BE2C (cell line): ENCODE data around the gene KLC4.
A peak's percentile ranks its signal among the peaks of the same experiment; 100 is the strongest.

ENCODE experiments used
- DNase-seq: peaks from one replicate; pipeline ENCODE4 v3.0.0-alpha.2; 2020
- H3K27me3 ChIP-seq: fragments of 250-450 bp; sonication (Bioruptor Pico); 2 replicates; pipeline ENCODE4 v1.5.1; 2020; ENCODE audit warnings: mild to moderate bottlenecking
- H3K36me3 ChIP-seq: fragments of 250-450 bp; sonication (Bioruptor Pico); 2 replicates; pipeline ENCODE4 v1.5.1; 2020; ENCODE audit warnings: mild to moderate bottlenecking
- H3K4me1 ChIP-seq: fragments of 250-450 bp; sonication (Bioruptor Pico); 2 replicates; pipeline ENCODE4 v1.5.1; 2020
- H3K4me3 ChIP-seq: 2 replicates; pipeline ENCODE4 v1.5.1; 2011; ENCODE audit warnings: low read depth, low read length
- H3K9me3 ChIP-seq: fragments of 250-450 bp; sonication (Bioruptor Pico); 2 replicates; pipeline ENCODE4 v1.5.1; 2020
- TF ChIP-seq, protein P1 (sequence below): IDR thresholded peaks from 2 replicates; pipeline ENCODE4 v1.5.1; 2012; ENCODE audit warnings: mild to moderate bottlenecking, low read depth, low read length

Gene KLC4

GRCh38 chr6:43058531-43058930, 900 bp upstream of the KLC4 start:
- no peaks in the 10 kb centered on the region for H3K27me3 ChIP-seq
- DNase-seq, result no peak
- TF ChIP-seq, protein P1, sequence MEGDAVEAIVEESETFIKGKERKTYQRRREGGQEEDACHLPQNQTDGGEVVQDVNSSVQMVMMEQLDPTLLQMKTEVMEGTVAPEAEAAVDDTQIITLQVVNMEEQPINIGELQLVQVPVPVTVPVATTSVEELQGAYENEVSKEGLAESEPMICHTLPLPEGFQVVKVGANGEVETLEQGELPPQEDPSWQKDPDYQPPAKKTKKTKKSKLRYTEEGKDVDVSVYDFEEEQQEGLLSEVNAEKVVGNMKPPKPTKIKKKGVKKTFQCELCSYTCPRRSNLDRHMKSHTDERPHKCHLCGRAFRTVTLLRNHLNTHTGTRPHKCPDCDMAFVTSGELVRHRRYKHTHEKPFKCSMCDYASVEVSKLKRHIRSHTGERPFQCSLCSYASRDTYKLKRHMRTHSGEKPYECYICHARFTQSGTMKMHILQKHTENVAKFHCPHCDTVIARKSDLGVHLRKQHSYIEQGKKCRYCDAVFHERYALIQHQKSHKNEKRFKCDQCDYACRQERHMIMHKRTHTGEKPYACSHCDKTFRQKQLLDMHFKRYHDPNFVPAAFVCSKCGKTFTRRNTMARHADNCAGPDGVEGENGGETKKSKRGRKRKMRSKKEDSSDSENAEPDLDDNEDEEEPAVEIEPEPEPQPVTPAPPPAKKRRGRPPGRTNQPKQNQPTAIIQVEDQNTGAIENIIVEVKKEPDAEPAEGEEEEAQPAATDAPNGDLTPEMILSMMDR, result no peak
- H3K4me3 ChIP-seq, result peak overlapping the region; percentile 94
- H3K4me1 ChIP-seq, result peaks cover 4% of the 10 kb centered on the region; the same call in 1 of the 2 replicates
- peaks cover 8% of the 10 kb centered on the region for H3K36me3 ChIP-seq
- H3K9me3 ChIP-seq, result no peaks in the 10 kb centered on the region

DNA sequence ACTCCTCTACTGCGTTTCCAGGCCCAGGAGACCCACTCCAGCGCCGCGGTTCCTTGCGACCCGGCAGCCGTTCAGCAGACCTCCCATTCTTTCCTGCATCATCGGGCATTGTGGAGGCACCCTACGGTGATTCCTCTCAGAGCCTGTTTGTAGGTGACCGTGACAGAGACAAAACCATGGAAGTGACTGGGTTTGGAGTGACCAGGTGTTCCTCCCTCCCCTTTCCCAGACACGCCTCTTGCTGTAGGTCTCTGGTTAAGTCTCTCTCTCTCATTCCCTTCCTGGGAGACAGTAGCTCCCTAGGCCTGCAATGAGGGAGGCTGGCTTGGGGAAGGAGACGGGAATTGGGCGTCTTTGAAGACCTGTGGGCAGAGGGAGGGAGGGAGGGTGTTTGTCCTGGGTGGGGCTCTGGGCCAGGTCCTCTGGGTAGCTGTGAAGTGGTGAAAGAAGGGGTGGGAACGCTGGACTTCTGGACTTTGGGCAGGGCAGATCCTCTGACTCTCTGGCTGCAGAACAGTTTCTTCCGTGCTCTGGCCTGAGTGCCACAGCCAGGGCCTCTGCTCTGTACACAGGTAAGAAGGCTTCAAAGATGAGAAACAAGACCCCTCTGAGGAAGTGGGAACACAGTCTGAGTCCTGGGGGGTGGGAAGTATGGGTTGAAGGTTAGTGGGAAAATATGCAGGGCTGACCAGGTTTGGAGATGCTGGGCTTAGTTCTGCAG, 763 bp downstream of the KLC4 start:
- Histone ChIP-seq H3K27me3 (no peaks in the 10 kb centered on the region), H3K4me3 (peak overlapping the region; percentile 94), H3K4me1 (peaks cover 4% of the 10 kb centered on the region; the same call in 1 of the 2 replicates), H3K9me3 (no peaks in the 10 kb centered on the region), H3K36me3 (peaks cover 8% of the 10 kb centered on the region)
- TF ChIP-seq, protein P1, result no peak
- no peak for DNase-seq

DNA sequence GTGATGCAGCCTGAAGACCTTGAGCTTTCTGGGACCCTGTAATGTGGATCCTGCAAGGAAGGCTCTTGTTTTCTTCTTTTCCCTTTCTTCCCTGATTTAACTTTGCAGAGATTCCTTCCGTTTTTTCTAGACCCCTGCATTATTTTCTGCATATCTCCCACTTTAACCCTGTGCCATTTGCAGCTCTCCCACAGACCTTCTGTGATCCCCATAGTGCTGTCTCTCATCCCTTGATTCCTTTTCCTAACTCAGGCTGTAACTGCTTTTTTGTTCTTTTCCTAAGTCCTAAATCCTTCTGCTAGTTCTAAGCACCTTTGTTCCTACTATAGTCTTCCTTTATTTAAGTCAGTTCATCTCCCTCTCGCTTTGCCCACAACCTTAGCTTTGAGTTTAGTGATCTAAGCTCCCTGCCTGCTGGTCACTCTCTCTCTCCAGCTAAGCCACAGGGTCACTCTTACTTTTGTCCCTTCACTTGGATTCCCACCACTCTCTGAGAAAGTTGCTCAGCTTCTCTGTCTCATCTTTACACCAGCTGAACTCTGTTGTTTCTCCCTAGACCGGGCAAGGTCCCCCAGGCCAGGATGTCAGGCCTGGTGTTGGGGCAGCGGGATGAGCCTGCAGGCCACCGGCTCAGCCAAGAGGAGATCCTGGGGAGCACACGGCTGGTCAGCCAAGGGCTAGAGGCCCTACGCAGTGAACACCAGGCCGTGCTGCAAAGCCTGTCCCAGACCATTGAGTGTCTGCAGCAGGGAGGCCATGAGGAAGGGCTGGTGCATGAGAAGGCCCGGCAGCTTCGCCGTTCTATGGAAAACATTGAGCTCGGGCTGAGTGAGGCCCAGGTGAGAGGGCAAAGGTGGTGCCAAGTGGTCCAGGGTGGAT, 1.6 kb downstream of the KLC4 start:
- no peak overlapping the region for H3K4me3 ChIP-seq
- H3K9me3 ChIP-seq, result no peaks in the 10 kb centered on the region
- peaks cover 6% of the 10 kb centered on the region for H3K36me3 ChIP-seq
- TF ChIP-seq, protein P1, result no peak
- H3K4me1 ChIP-seq, result peaks cover 4% of the 10 kb centered on the region; the same call in 1 of the 2 replicates
- H3K27me3 ChIP-seq, result no peaks in the 10 kb centered on the region
- no peak for DNase-seq

DNA sequence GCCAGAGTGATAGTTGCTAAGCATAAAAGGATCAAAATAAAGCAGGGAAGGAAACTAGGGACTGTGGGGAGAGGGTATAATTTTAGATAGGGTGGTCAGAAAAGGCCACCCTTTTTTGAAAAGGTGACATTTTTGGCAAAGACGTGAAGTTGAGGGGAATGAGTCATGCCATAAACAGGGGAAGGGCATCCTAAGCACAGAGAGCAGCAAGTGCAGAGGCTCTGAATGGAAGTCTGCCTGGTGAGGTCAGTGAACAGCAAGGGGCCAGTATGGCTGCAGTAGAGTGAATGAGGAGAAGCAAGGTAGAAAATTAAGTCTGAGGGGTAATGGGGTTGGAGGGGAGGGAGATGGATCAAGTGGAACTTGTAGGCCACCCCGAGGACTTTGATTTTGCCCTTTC, 2.4 kb downstream of the KLC4 start:
- no peaks in the 10 kb centered on the region for H3K27me3 ChIP-seq
- H3K4me3 ChIP-seq, result no peak overlapping the region
- no peak for DNase-seq
- TF ChIP-seq, protein P1, result no peak
- peaks cover 3% of the 10 kb centered on the region for H3K36me3 ChIP-seq
- H3K9me3 ChIP-seq, result no peaks in the 10 kb centered on the region
- peaks cover 4% of the 10 kb centered on the region; the same call in 1 of the 2 replicates for H3K4me1 ChIP-seq

DNA sequence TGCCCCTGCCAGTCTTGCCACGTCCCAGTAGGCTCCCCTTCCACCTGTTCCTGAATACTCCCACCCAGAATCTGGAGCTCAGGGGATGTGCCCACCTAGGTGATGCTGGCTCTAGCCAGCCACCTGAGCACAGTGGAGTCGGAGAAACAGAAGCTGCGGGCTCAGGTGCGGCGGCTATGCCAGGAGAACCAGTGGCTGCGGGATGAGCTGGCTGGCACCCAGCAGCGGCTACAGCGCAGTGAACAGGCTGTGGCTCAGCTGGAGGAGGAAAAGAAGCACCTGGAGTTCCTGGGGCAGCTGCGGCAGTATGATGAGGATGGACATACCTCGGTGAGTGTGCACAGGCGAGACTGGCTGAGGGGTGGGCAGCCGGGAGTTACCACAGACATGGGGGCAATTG, 3.4 kb downstream of the KLC4 start:
- Histone ChIP-seq H3K4me1 (peaks cover 4% of the 10 kb centered on the region; the same call in 1 of the 2 replicates), H3K36me3 (no peaks in the 10 kb centered on the region; the same call in 1 of the 2 replicates), H3K4me3 (no peak overlapping the region), H3K27me3 (no peaks in the 10 kb centered on the region), H3K9me3 (no peaks in the 10 kb centered on the region)
- TF ChIP-seq, protein P1, result no peak
- no peak for DNase-seq
